HEK293T (cell line): Measurements from ENCODE around the gene TNFSF12.

ENCODE experiments used
- CTCF ChIA-PET: fragments of 350-600 bp; formaldehyde crosslinking; extraction: SDS; loops from one replicate; lab custom pipeline; 2021; ENCODE audit warnings: antibody characterized with exemption, inconsistent platforms; lab: Yijun Ruan, JAX
- POLR2A ChIA-PET: fragments of 350-600 bp; formaldehyde crosslinking; extraction: SDS; loops from one replicate; lab custom pipeline; 2020; ENCODE audit warnings: antibody characterized with exemption, inconsistent platforms; lab: Yijun Ruan, JAX
- DNase-seq: peaks from one replicate; pipeline ENCODE4 v3.0.0; 2012; ENCODE audit warnings: mixed read lengths; ENCODE audit errors: extremely low spot score
- ARNT ChIP-seq: fragments of 450-650 bp; IDR thresholded peaks from 2 replicates; pipeline ENCODE4 v1.6.1; 2017; ENCODE audit warnings: mild to moderate bottlenecking
- BHLHE40 ChIP-seq: fragments of 450-650 bp; IDR thresholded peaks from 2 replicates; pipeline ENCODE4 v1.6.1; 2016; ENCODE audit warnings: mild to moderate bottlenecking, moderate library complexity, borderline replicate concordance
- CTBP1 ChIP-seq: fragments of 450-650 bp; IDR thresholded peaks from 2 replicates; pipeline ENCODE4 v1.6.1; 2016; ENCODE audit warnings: borderline replicate concordance
- ELF4 ChIP-seq: fragments of 450-650 bp; IDR thresholded peaks from 2 replicates; pipeline ENCODE4 v1.6.1; 2017; ENCODE audit warnings: antibody characterized with exemption
- FOXA1 ChIP-seq: fragments of 450-650 bp; IDR thresholded peaks from 2 replicates; pipeline ENCODE4 v1.6.1; 2016; ENCODE audit warnings: mild to moderate bottlenecking
- FOXK2 ChIP-seq: fragments of 450-650 bp; IDR thresholded peaks from 2 replicates; pipeline ENCODE4 v1.6.1; 2016; ENCODE audit warnings: mild to moderate bottlenecking
- FOXM1 ChIP-seq: fragments of 450-650 bp; IDR thresholded peaks from 2 replicates; pipeline ENCODE4 v1.6.1; 2017; ENCODE audit warnings: mild to moderate bottlenecking, borderline replicate concordance
- HDGF ChIP-seq: fragments of 450-650 bp; IDR thresholded peaks from 2 replicates; pipeline ENCODE4 v1.6.1; 2017; ENCODE audit warnings: antibody characterized with exemption, borderline replicate concordance
- L3MBTL2 ChIP-seq: fragments of 450-650 bp; conservative IDR thresholded peaks from 2 replicates; pipeline ENCODE4 v1.6.1; 2016; ENCODE audit warnings: mild to moderate bottlenecking
- LEF1 ChIP-seq: fragments of 450-650 bp; IDR thresholded peaks from 2 replicates; pipeline ENCODE4 v1.6.1; 2017; ENCODE audit warnings: mild to moderate bottlenecking, borderline replicate concordance
- NFRKB ChIP-seq: fragments of 450-650 bp; IDR thresholded peaks from 2 replicates; pipeline ENCODE4 v1.6.1; 2016; ENCODE audit warnings: mild to moderate bottlenecking, moderate library complexity
- PKNOX1 ChIP-seq: fragments of 450-650 bp; IDR thresholded peaks from 2 replicates; pipeline ENCODE4 v1.6.1; 2016
- SP1 ChIP-seq: fragments of 450-650 bp; IDR thresholded peaks from 2 replicates; pipeline ENCODE4 v1.6.1; 2017
- SUZ12 ChIP-seq: fragments of 450-650 bp; IDR thresholded peaks from 2 replicates; pipeline ENCODE4 v1.6.1; 2016; ENCODE audit warnings: mild to moderate bottlenecking
- TARDBP ChIP-seq: fragments of 450-650 bp; IDR thresholded peaks from 2 replicates; pipeline ENCODE4 v1.6.1; 2016
- ZNF384 ChIP-seq: fragments of 450-650 bp; IDR thresholded peaks from 2 replicates; pipeline ENCODE4 v1.6.1; 2016

The TNFSF12 gene

DNA sequence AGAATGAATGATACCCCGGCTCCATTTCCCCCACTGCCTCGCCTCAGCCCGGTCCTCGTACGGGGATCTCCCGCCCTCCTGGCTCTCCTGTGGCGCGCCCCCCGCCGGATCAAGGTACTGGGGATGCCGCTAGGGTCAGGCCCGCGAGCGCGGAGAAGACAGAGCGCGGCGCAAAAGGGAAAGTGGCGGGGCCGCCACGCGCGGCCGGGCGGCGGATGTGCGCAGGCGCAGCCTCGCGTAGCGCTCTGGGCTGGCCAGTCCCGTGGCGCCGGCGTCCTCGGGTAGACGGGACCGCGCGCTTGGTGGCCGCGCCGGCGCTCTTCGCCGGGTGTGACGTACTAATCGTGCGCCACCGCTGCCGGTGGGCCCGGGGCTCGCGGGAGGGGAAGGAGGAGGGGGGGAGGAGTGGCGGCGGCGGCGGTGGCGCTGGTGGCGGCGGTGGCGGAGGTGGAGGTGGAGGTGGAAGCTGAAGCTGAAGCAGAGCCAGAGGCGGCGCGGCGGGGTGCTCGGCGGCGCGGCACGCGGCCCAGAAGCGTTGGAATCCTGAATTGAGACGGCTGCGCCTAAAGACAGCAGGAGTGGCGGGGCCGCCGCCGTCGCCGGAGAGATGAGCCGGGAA, 12.8 kb downstream of the TNFSF12 start, which contains the start of gene SENP3:
TSS of gene SENP3 (plus strand) at position 331 of the 619 bp plus-strand sequence. CDS start 1,158 bp downstream, outside the sequence.
- peak; percentile 70 for TF ChIP-seq L3MBTL2
- no peak for TF ChIP-seq SUZ12
- CTCF ChIA-PET, result interaction anchor here (0.7 to 2.5 kb wide), 10 partner anchors 9 to 205 kb away, joined by 3 to 43 read pairs (median 6); partner anchors contain the start of gene TNFSF12
- POLR2A ChIA-PET, result interaction anchor here (0.8 to 2.8 kb wide), 18 partner anchors 8 to 516 kb away, joined by 3 to 25 read pairs (median 6); partner anchors contain the start of genes CD68, FXR2, MPDU1 and SLC2A4

DNA sequence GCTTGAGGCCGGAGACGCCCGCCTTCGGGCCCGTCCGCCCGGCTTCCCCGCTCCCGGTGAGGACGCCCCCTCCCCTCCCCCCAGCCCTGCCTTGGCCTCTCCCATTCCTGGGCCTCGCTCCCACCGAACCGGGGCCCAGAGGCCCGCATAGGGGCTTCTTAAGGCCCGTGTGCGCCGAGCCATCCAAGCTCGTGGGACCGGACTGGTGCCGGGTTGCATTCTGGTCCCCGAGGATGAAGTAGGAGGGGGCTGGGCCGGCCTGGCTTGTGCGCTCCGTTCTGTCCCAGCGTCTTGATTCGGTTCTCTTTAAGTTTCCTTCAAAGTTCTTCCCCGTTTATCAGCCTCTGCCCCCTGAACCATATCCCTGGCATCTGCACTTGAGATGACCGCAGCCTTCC, 13.3 kb downstream of the TNFSF12 start:
- DNase-seq, result no peak
- POLR2A ChIA-PET, result interaction anchor here (0.8 to 2.8 kb wide), 5 partner anchors 12 to 54 kb away, joined by 3 to 22 read pairs (median 4); partner anchors contain the start of genes CD68 and MPDU1
- no peak for TF ChIP-seq ZNF384
- TF ChIP-seq ELF4, result no peak
- TF ChIP-seq SP1, result no peak
- no peak for TF ChIP-seq TARDBP
- no peak for TF ChIP-seq L3MBTL2
- no peak for TF ChIP-seq FOXM1
- TF ChIP-seq CTBP1, result no peak
- no peak for TF ChIP-seq FOXK2
- no peak for TF ChIP-seq BHLHE40
- no peak for TF ChIP-seq FOXA1
- TF ChIP-seq NFRKB, result no peak
- CTCF ChIA-PET, result interaction anchor here (2.5 kb wide), 1 partner anchor 40 kb away, joined by 8 read pairs; no protein-coding TSS in a partner anchor

More for the DNA sequence above, 12.8 kb downstream of the TNFSF12 start, which contains the start of gene SENP3:
- DNase-seq, result peak; percentile 97

DNA sequence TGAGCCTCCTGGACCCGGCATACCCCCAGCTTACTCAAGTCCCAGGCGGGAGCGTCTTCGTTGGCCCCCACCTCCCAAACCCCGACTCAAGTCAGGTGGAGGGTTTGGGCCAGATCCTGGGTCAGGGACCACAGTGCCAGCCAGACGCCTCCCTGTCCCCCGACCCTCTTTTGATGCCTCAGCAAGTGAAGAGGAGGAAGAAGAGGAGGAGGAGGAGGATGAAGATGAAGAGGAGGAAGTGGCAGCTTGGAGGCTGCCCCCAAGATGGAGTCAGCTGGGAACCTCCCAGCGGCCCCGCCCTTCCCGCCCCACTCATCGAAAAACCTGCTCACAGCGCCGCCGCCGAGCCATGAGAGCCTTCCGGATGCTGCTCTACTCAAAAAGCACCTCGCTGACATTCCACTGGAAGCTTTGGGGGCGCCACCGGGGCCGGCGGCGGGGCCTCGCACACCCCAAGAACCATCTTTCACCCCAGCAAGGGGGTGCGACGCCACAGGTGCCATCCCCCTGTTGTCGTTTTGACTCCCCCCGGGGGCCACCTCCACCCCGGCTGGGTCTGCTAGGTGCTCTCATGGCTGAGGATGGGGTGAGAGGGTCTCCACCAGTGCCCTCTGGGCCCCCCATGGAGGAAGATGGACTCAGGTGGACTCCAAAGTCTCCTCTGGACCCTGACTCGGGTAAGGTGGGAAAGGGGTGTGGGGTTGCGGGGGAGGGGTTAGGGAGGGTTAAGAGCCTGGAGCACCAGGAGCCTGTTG, 14.4 kb downstream of the TNFSF12 start:
- TF ChIP-seq PKNOX1 (no peak), TARDBP (no peak), CTBP1 (no peak), ARNT (no peak), ELF4 (no peak), FOXA1 (no peak), SP1 (no peak), FOXK2 (no peak), SUZ12 (no peak), FOXM1 (no peak), HDGF (no peak), ZNF384 (no peak), BHLHE40 (no peak), L3MBTL2 (no peak)
- POLR2A ChIA-PET, result no interaction called here
- CTCF ChIA-PET, result no interaction called here
- DNase-seq, result no peak

- DNase-seq, result no peak
- CTCF ChIA-PET, result interaction anchor here (0.6 to 1.8 kb wide), 2 partner anchors 9 to 214 kb away, joined by 3 to 9 read pairs; partner anchors contain the start of gene SENP3
- TF ChIP-seq HDGF, result no peak
- no peak for TF ChIP-seq PKNOX1
- TF ChIP-seq FOXA1, result no peak
- TF ChIP-seq BHLHE40, result no peak
- TF ChIP-seq ZNF384, result no peak
- no peak for TF ChIP-seq L3MBTL2
- TF ChIP-seq ELF4, result no peak
- no peak for TF ChIP-seq TARDBP
- TF ChIP-seq FOXK2, result no peak
- TF ChIP-seq CTBP1, result no peak
- POLR2A ChIA-PET, result interaction anchor here (1.4 to 2.6 kb wide), 2 partner anchors 9 to 45 kb away, joined by 5 to 7 read pairs; partner anchors contain the start of gene FXR2
Measured at GRCh38 chr17:7569571-7569970, 20.7 kb downstream of the TNFSF12 start.

DNA sequence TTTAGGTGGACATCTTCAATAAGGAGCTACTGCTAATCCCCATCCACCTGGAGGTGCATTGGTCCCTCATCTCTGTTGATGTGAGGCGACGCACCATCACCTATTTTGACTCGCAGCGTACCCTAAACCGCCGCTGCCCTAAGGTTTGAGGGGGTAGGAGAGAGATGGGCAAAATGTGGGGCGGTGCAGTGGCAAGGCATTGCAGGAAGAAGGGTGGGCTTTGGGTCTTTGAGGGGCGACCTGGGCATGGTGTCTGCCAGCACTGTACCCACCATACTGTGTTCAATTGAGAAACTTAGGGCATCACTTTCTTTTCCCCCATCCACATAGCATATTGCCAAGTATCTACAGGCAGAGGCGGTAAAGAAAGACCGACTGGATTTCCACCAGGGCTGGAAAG, 21.5 kb downstream of the TNFSF12 start:
- DNase-seq, result no peak
- CTCF ChIA-PET, result interaction anchor here (1.8 kb wide), 1 partner anchor 10 kb away, joined by 9 read pairs; the partner anchor contains the start of gene SENP3
- POLR2A ChIA-PET, result interaction anchor here (2.0 to 6.3 kb wide), 4 partner anchors 10 to 44 kb away, joined by 7 to 40 read pairs (median 12); partner anchors contain the start of genes FXR2 and MPDU1
- no peak for TF ChIP-seq L3MBTL2
- no peak for TF ChIP-seq HDGF
- no peak for TF ChIP-seq FOXA1
- no peak for TF ChIP-seq ARNT
- TF ChIP-seq TARDBP, result no peak
- TF ChIP-seq ELF4, result no peak
- no peak for TF ChIP-seq NFRKB
- TF ChIP-seq LEF1, result no peak
- no peak for TF ChIP-seq SP1
- TF ChIP-seq BHLHE40, result no peak
- no peak for TF ChIP-seq PKNOX1
- TF ChIP-seq FOXK2, result no peak
- TF ChIP-seq ZNF384, result no peak
- TF ChIP-seq FOXM1, result no peak
- TF ChIP-seq CTBP1, result no peak
- TF ChIP-seq SUZ12, result no peak
